GM21825 (cell line): Measurements from ENCODE around the gene MORN5.

Experiments used
- ATAC-seq: cut with Tn5 transposase; IDR thresholded peaks from one replicate; pipeline ENCODE4 v1.9.1; 2021; ENCODE audit warnings: mild to moderate bottlenecking, moderate library complexity; ENCODE audit not compliant: unreplicated experiment

MORN5 gene

DNA sequence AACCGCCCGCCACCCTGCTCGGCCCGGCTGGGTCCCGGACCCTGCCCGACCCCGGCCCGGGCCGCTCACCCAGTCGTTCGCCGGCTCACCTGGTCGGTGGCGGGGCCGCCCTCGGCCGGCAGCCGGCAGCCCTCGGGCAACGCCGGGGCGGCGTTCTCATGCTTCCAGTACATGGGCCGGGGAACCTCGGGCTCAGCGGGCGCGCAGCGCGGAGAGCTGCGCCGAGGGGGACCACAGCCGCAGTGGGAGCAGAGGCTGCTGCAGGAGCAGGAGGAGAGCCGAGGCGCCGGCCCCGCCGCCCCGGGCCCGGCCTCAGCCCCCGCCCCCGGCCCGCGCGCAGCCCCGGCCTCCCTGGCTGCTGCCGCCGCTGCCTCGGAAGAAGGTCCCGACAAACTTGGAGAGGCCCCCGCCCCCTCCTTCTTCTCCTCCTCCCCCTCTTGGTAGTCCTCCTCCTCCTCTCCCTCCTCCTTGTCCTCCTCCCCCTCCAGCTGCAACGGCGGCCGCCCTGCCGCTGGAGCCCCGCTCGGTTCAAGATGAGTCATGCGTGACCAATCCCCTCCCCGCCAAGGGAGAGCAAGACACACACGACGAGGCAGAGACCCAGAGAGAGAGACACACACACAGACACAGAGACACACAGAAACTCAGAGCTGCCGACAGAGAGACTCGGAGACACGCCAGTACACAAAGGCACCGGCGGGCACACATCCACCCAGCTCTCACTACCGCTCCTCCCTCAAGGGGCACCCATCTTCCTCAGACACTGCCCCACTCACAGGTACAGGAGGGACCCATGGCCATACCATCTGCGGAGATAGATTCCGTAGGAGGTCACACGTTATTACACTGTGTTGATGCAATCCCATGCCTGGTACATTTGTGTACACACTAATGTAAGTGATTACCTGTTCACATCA lies 69.1 kb downstream of the MORN5 start, which contains the start of gene LHX6:
Gene LHX6 (minus strand): TSS at position 390 of the 917 bp plus-strand sequence. CDS start 217 bp downstream, at position 173.
- ATAC-seq = no peak

GRCh38 chr9:122229485-122229837 lies 69.8 kb downstream of the MORN5 start:
- ATAC-seq = no peak

DNA sequence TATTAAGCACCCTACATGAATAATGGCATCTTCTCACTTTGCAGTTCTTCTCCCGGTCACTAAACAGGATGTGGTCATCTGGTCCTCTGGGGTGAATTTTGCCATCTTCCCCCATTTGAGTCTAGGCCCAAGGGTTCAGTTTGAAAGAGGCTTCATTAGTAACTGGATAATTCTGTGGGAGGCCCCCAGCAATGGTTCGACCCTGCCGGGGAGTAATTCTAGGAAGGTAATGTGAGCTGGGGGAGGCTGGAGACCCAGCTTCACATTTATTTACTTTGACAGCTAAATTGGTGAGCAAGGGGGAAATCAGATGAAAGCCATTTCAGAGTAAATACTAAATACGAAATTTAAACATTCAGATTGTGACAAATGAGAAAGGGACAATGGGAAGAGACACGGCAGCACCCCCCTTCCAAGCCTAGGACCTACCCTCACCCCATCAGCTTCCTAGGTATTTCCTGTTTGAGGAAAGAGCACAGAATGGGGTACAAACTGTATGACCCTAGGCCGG lies 73.1 kb downstream of the MORN5 start:
- ATAC-seq = no peak

GRCh38 chr9:122234022-122234748 lies 74.5 kb downstream of the MORN5 start:
- no peak for ATAC-seq

DNA sequence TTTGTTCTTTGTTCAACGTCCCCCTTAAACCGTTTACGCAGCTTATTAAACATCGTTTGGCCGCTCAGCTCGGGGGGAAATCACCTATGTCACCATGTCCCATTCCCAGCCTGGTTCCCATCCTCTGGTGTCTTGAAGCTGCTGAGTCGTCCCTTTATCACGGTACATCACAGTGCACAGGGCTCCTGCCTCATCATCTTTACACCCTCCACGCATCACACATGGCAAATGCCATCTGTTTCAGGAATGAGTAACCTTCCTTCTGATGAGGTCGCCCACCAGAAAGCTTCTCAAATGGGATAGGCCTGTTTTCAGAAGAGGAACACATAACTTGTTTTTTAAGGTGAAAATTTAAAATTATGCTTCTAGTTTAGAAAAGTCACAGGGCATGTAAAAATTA lies 77.0 kb downstream of the MORN5 start:
- ATAC-seq = no peak

DNA sequence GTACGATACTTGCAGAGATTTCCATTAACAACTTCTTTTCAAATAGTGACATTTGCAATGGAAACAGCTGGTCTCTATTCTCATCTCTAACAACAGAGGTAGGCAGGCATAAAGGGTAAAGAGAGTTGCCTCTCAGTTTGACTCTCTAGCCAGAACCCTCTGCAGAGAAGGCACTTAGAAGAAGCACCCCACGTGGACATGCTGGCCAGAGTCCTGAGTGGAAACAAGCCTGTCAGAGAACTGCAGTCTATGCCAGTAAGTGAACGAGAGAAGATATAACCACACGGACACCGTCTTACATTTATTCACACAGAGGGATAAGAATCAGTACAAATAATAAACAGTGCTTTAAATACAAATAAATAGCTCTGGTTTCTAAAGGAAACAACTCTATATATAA lies 80.0 kb downstream of the MORN5 start:
- ATAC-seq = no peak

GRCh38 chr9:122244349-122244748 lies 84.6 kb downstream of the MORN5 start:
- no peak for ATAC-seq

DNA sequence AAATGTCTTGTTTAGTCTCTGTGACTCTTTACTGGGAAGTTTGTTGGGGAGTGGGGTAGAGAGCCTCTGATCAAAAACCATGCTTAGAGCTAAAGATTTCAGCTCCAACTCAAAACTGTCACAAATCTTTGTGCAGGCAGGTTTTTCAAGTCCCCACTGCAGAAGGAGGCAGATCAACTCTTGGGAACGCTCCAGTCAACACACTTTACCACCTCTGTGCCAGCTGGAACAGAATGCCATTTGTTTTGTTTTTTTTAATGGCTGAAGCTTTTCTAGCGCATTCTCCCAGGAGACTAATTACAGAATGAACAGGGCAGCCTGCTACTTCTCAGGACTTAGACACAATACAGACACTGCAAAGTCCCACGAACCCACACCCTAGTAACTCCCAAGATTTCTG lies 87.0 kb downstream of the MORN5 start:
- ATAC-seq = no peak

DNA sequence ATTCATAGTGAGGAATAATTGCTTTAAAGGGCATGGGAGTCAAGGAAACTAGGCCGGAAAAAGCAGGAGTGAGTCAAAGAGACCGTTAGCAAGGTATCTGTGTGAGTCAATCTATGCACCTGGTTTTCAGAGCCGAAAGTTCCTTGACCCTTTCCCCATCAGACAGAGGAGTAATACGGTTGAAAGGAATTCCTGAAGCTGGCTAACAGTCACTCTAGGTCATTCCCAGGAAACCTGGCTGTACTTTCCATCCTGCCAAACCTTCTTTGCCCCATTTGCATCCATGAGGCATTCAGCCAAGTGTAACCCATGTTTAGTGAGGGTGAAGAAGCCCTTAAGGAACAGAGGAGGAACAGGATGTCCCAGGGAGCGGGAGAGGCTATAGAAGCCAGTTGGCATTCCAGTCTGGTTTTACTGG lies 88.7 kb downstream of the MORN5 start:
- no peak for ATAC-seq
